Mesendoderm (in vitro differentiated cells): ENCODE results near the gene CCDC158.
"Not testable (repeated sequence)": the region's sequence is repeated elsewhere in the genome, so short reads cannot be mapped to it uniquely, and the experiment has no call there.

Experiments used
- DNase-seq: peaks from one replicate; pipeline ENCODE4 v3.0.0; 2013
- H2AK5ac ChIP-seq: 2 replicates; pipeline ENCODE4 v1.6.1; 2013; ENCODE audit warnings: low read length, inconsistent platforms
- H2BK120ac ChIP-seq: 2 replicates; pipeline ENCODE4 v1.6.1; 2013; ENCODE audit warnings: low read depth, mild to moderate bottlenecking, low read length, moderate library complexity, mixed read lengths
- H2BK15ac ChIP-seq: replicated peaks from 2 replicates; pipeline ENCODE4 v1.6.1; 2013; ENCODE audit warnings: low read depth, mild to moderate bottlenecking, moderate library complexity
- H2BK5ac ChIP-seq: 2 replicates; pipeline ENCODE4 v1.6.1; 2013; ENCODE audit warnings: low read length, inconsistent platforms
- H3K18ac ChIP-seq: 2 replicates; pipeline ENCODE4 v1.6.1; 2013; ENCODE audit warnings: mild to moderate bottlenecking, low read length, mixed read lengths
- H3K23ac ChIP-seq: one replicate; pipeline ENCODE4 v1.6.1; 2013; ENCODE audit warnings: low read length
- H3K27ac ChIP-seq: 2 replicates; pipeline ENCODE4 v1.5.1; 2013; ENCODE audit warnings: low read depth, mild to moderate bottlenecking, inconsistent platforms, low read length, moderate library complexity
- H3K27me3 ChIP-seq: 2 replicates; pipeline ENCODE4 v1.6.1; 2013; ENCODE audit warnings: low read length, control low read depth, mild to moderate bottlenecking, inconsistent platforms; ENCODE audit not compliant: insufficient read depth, poor library complexity
- H3K36me3 ChIP-seq: 2 replicates; pipeline ENCODE4 v1.6.1; 2013; ENCODE audit warnings: low read length, inconsistent platforms; ENCODE audit not compliant: control insufficient read depth, insufficient read depth
- H3K4ac ChIP-seq: one replicate; pipeline ENCODE4 v1.6.1; 2013; ENCODE audit warnings: low read depth, mild to moderate bottlenecking, low read length, moderate library complexity
- H3K4me1 ChIP-seq: 2 replicates; pipeline ENCODE4 v1.6.1; 2013; ENCODE audit warnings: low read depth, low read length, inconsistent platforms; ENCODE audit not compliant: control insufficient read depth
- H3K4me2 ChIP-seq: 2 replicates; pipeline ENCODE4 v1.6.1; 2013; ENCODE audit warnings: low read length
- H3K4me3 ChIP-seq: 2 replicates; pipeline ENCODE4 v1.5.1; 2013; ENCODE audit warnings: mild to moderate bottlenecking, low read length
- H3K56ac ChIP-seq: one replicate; pipeline ENCODE4 v1.6.1; 2013; ENCODE audit warnings: low read length
- H3K79me1 ChIP-seq: 2 replicates; pipeline ENCODE4 v1.6.1; 2013; ENCODE audit warnings: low read length, inconsistent platforms
- H3K79me2 ChIP-seq: 2 replicates; pipeline ENCODE4 v1.6.1; 2013; ENCODE audit warnings: mild to moderate bottlenecking, low read length; ENCODE audit not compliant: control insufficient read depth, insufficient read depth
- H3K9ac ChIP-seq: 2 replicates; pipeline ENCODE4 v1.6.1; 2013; ENCODE audit warnings: low read length, inconsistent platforms
- H4K5ac ChIP-seq: one replicate; pipeline ENCODE4 v1.6.1; 2013; ENCODE audit warnings: low read length
- H4K8ac ChIP-seq: one replicate; pipeline ENCODE4 v1.6.1; 2013; ENCODE audit warnings: low read depth, mild to moderate bottlenecking, control low read depth, low read length, moderate library complexity
- WGBS: extraction: QIAGEN DNeasy Blood & Tissue Kit; methylation state at CpG from one replicate; pipeline ENCODE4 v1.1.7; 2013; ENCODE audit warnings: low lambda C conversion rate, missing lambda C conversion rate; ENCODE audit not compliant: insufficient coverage; ENCODE audit errors: extremely low coverage; 5-methylcytosine and 5-hydroxymethylcytosine counted together

The CCDC158 gene

DNA sequence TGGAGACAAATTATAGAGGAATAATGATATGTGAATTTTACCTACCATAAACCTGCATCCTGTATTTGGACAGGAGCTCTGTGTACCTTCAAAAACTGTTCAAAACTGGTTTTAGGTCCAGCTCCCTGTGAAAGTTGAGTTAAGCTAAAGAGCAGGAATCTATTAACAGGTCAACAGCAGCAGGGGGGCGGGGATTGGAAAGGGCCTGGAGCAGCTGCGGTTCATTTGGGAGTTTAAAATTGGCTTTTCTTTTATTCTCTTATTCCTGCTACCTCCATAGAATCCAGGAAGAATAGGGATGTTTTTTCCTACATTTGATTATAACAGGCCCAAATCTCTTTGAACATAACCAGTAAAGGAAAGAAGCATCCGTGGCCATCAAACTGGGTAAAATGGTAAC, 37.9 kb upstream of the CCDC158 start:
- Histone ChIP-seq H3K27me3 (no peaks in the 10 kb centered on the region), H2BK15ac (no peak overlapping the region), H3K4me2 (no peak overlapping the region), H3K36me3 (no peaks in the 10 kb centered on the region), H2BK5ac (peak overlapping the region; percentile 58), H3K4ac (no peak overlapping the region), H3K79me1 (no peaks in the 10 kb centered on the region), H3K4me3 (no peak overlapping the region), H3K4me1 (peaks cover 7% of the 10 kb centered on the region), H3K56ac (peak overlapping the region; percentile 73), H3K27ac (peak overlapping the region; percentile 61), H2AK5ac (no peak overlapping the region), H3K79me2 (no peaks in the 10 kb centered on the region), H3K23ac (no peak overlapping the region), H3K18ac (peak overlapping the region; percentile 92), H4K8ac (no peak overlapping the region), H4K5ac (no peak overlapping the region), H3K9ac (no peak overlapping the region), H2BK120ac (peak overlapping the region; percentile 73)
- no CpG with 5 or more reads among the region's 3 CpGs for WGBS
- peak; percentile 56 for DNase-seq

- no peak overlapping the region for H4K8ac ChIP-seq
- H3K23ac ChIP-seq, result no peak overlapping the region
- H3K4me1 ChIP-seq, result peaks cover 7% of the 10 kb centered on the region
- no peak overlapping the region for H4K5ac ChIP-seq
- H2AK5ac ChIP-seq, result no peak overlapping the region
- H3K79me1 ChIP-seq, result no peaks in the 10 kb centered on the region
- no peak overlapping the region for H3K4me2 ChIP-seq
- no peaks in the 10 kb centered on the region for H3K36me3 ChIP-seq
- H3K79me2 ChIP-seq, result no peaks in the 10 kb centered on the region
- H2BK120ac ChIP-seq, result no peak overlapping the region
- no peak overlapping the region for H3K4me3 ChIP-seq
- H2BK5ac ChIP-seq, result no peak overlapping the region
- no peak overlapping the region for H3K56ac ChIP-seq
- H3K27ac ChIP-seq, result peak overlapping the region; percentile 61
- no CpG with 5 or more reads among the region's 2 CpGs for WGBS
- no peaks in the 10 kb centered on the region for H3K27me3 ChIP-seq
- H3K18ac ChIP-seq, result no peak overlapping the region
- DNase-seq, result no peak
- no peak overlapping the region for H3K4ac ChIP-seq
- no peak overlapping the region for H3K9ac ChIP-seq
- H2BK15ac ChIP-seq, result no peak overlapping the region
Observed at GRCh38 chr4:76458297-76458696, 37.4 kb upstream of the CCDC158 start.

- H2BK15ac ChIP-seq, result no peak overlapping the region
- no peak overlapping the region for H3K23ac ChIP-seq
- H2BK120ac ChIP-seq, result no peak overlapping the region
- no peak overlapping the region for H3K4me2 ChIP-seq
- H3K27me3 ChIP-seq, result no peaks in the 10 kb centered on the region
- H3K4me3 ChIP-seq, result no peak overlapping the region
- H4K5ac ChIP-seq, result no peak overlapping the region
- no CpG with 5 or more reads among the region's 7 CpGs for WGBS
- no peak overlapping the region for H3K27ac ChIP-seq
- peaks cover 7% of the 10 kb centered on the region for H3K4me1 ChIP-seq
- no peak overlapping the region for H3K4ac ChIP-seq
- H3K56ac ChIP-seq, result no peak overlapping the region
- H3K18ac ChIP-seq, result no peak overlapping the region
- H2AK5ac ChIP-seq, result no peak overlapping the region
- H2BK5ac ChIP-seq, result no peak overlapping the region
- DNase-seq, result peak; percentile 58
- no peaks in the 10 kb centered on the region for H3K79me2 ChIP-seq
- no peak overlapping the region for H3K9ac ChIP-seq
- H4K8ac ChIP-seq, result no peak overlapping the region
- H3K36me3 ChIP-seq, result no peaks in the 10 kb centered on the region
- no peaks in the 10 kb centered on the region for H3K79me1 ChIP-seq
Observed at GRCh38 chr4:76457885-76458284, 36.9 kb upstream of the CCDC158 start.

DNA sequence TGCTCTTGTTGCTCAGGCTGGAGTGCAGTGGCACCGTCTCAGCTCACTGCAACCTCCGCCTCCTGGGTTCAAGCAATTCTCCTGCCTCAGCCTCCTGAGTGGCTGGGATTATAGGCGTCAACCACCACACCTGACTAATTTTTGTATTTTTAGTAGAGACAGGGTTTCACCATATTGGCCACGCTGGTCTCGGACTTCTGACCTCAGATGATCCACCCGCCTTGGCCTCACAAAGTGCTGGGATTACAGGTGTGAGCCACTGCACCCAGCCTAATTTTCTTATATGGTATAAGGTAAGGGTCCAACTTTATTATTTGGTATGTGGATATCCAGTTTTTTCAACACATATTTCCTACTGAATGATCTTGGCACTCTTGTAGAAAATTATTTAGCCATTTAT, 33.1 kb upstream of the CCDC158 start:
- H2AK5ac ChIP-seq, H2BK5ac ChIP-seq, H3K18ac ChIP-seq, H4K5ac ChIP-seq, H3K4me1 ChIP-seq, H3K23ac ChIP-seq, H3K9ac ChIP-seq, H3K56ac ChIP-seq, H2BK120ac ChIP-seq, H3K27ac ChIP-seq, H3K27me3 ChIP-seq, H3K36me3 ChIP-seq, DNase-seq, H3K4me2 ChIP-seq, H3K4me3 ChIP-seq, H3K79me2 ChIP-seq, H4K8ac ChIP-seq, H3K4ac ChIP-seq, H3K79me1 ChIP-seq, H2BK15ac ChIP-seq: not testable (repeated sequence)
- no CpG with 5 or more reads among the region's 6 CpGs for WGBS

- no CpG with 5 or more reads among the region's 2 CpGs for WGBS
- Histone ChIP-seq H2BK15ac (no peak overlapping the region), H3K27me3 (no peaks in the 10 kb centered on the region), H3K18ac (no peak overlapping the region), H3K4ac (no peak overlapping the region), H3K79me2 (no peaks in the 10 kb centered on the region), H3K4me1 (no peaks in the 10 kb centered on the region), H4K5ac (no peak overlapping the region), H3K4me2 (no peak overlapping the region), H3K27ac (no peak overlapping the region), H3K79me1 (no peaks in the 10 kb centered on the region), H4K8ac (no peak overlapping the region), H2AK5ac (no peak overlapping the region), H2BK120ac (no peak overlapping the region), H3K36me3 (no peaks in the 10 kb centered on the region), H3K23ac (no peak overlapping the region), H3K56ac (no peak overlapping the region), H3K4me3 (no peak overlapping the region), H2BK5ac (no peak overlapping the region), H3K9ac (no peak overlapping the region)
- DNase-seq, result no peak
Observed at GRCh38 chr4:76453232-76453631, 32.3 kb upstream of the CCDC158 start.

DNA sequence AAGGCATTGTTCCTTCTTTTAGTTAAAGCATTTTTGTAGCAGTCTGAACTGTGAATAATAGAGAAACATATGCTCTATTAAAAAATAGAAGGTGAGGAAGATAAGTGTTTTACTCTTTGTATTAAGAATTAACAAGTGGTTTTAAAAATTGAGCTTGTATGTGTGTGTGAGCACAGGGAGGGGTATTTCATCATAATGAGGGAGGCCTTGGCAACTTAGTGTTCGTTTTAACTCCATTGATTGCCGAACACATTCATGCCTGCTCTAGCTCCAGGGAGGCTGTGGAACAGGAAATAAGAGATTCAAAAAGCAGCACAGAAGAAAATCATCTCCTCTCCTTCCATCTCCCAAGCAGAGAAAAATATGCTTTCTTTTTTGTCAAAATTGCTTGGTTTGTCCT, 28.9 kb upstream of the CCDC158 start:
- no peak overlapping the region for H2BK15ac ChIP-seq
- H2AK5ac ChIP-seq, result no peak overlapping the region
- H3K56ac ChIP-seq, result no peak overlapping the region
- no peak overlapping the region for H3K9ac ChIP-seq
- no peak overlapping the region for H2BK5ac ChIP-seq
- DNase-seq, result no peak
- WGBS, result no CpG with 5 or more reads among the region's 2 CpGs
- H2BK120ac ChIP-seq, result no peak overlapping the region
- H3K27me3 ChIP-seq, result no peaks in the 10 kb centered on the region
- H3K23ac ChIP-seq, result no peak overlapping the region
- no peak overlapping the region for H3K4me3 ChIP-seq
- no peaks in the 10 kb centered on the region for H3K79me1 ChIP-seq
- no peak overlapping the region for H4K5ac ChIP-seq
- no peaks in the 10 kb centered on the region for H3K36me3 ChIP-seq
- H3K4ac ChIP-seq, result no peak overlapping the region
- no peak overlapping the region for H4K8ac ChIP-seq
- H3K18ac ChIP-seq, result no peak overlapping the region
- no peaks in the 10 kb centered on the region for H3K4me1 ChIP-seq
- no peak overlapping the region for H3K4me2 ChIP-seq
- H3K79me2 ChIP-seq, result no peaks in the 10 kb centered on the region
- no peak overlapping the region for H3K27ac ChIP-seq
